GM20000 (cell line): ENCODE data around the gene TCFL5.

Experiments
- DNase-seq: peaks from one replicate; pipeline ENCODE4 v3.0.0; 2012; ENCODE audit warnings: low spot score
- TF ChIP-seq, protein P1 (sequence below): IDR thresholded peaks from 2 replicates; pipeline ENCODE4 v1.5.1; 2012; ENCODE audit warnings: mild to moderate bottlenecking, control low read depth; ENCODE audit errors: extremely low read depth, missing control alignments

Gene TCFL5

DNA sequence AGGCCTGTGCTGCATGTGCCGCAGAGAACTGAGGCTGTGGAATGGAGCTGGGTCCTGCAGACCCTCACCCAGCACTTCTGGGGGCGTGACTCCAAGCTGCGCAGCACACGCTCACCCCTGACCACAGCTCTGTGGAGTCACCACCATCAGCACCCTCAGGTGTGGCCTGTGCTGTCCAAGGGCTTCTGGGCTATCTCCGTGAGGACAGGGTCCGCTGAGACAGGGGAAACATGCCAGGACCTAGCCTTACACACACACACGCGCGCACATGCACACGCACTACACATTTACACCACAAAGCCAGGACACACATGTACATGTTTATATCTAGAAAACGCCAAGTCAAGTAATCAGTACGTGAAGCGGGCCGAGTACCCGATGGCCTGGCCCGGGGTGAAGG lies 26.8 kb upstream of the TCFL5 start:
- TF ChIP-seq, protein P1, sequence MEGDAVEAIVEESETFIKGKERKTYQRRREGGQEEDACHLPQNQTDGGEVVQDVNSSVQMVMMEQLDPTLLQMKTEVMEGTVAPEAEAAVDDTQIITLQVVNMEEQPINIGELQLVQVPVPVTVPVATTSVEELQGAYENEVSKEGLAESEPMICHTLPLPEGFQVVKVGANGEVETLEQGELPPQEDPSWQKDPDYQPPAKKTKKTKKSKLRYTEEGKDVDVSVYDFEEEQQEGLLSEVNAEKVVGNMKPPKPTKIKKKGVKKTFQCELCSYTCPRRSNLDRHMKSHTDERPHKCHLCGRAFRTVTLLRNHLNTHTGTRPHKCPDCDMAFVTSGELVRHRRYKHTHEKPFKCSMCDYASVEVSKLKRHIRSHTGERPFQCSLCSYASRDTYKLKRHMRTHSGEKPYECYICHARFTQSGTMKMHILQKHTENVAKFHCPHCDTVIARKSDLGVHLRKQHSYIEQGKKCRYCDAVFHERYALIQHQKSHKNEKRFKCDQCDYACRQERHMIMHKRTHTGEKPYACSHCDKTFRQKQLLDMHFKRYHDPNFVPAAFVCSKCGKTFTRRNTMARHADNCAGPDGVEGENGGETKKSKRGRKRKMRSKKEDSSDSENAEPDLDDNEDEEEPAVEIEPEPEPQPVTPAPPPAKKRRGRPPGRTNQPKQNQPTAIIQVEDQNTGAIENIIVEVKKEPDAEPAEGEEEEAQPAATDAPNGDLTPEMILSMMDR, result no peak
- DNase-seq, result no peak

DNA sequence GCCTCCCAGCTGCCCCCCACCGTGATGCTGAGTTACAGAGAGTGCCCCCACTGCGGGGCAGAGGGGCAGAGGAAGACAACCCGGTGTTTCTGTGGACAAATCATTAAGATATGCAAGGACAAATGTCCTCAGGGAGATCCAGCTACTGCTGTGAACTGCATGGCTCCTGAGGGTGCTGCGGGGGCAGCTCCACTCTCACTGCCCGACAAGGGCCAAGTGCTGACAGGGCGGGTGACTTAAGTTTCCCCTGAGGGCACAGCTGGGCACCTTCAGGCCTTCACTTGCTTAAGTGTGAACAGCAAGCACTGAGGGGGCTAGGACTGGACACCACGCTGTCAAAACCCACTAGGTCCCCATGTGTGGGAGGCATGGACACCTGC lies 26.2 kb upstream of the TCFL5 start:
- TF ChIP-seq, protein P1, result no peak
- no peak for DNase-seq

DNA sequence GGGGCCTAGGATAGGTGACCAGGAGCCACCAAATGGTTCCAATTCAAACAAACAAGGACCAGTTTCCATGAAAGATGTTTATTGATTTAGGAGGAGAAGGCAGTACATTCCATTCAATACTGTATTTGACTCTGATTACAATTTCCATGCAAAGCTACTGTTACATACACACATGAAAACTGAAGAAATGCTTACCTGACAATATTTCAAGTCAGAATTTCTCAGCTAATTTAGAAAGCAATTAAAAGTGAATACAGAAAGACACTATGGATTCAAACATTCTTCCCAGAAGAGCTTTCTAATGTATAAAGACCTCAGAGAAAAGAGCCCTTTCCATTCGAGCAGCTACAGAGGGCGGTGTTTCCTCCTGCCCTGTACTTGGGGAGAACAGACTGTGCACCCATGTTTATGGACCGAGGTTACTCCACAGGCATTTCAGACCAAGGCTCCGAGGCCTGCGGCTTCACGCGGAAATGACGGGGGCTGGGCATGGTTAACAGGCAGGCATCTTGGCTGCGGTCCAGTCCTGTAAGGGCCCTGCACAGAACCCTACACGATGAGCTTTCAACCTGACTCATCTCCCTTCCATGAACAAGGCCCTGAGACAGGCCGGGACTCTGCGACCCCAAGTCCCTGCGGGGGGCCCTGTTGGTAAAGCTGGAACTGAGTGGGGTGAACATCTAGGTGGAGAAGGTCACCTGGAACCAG lies 25.7 kb upstream of the TCFL5 start:
- TF ChIP-seq, protein P1, result no peak
- no peak for DNase-seq

DNA sequence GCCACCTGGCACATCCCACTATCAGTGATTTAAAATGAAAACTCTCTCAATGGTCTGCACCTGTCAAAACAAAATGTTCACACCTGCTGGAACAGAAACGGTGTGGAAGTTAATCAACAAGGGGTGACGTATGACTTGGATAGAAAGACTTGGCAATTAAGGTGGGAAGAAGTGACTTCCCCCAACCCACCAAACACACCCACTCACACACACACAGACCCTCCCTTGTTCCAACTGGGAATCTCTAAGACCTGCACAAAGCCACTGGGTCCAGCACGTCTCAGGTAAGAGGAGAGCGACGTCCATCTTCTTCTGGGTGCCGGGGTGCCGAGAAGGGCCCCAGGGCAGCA lies 25.1 kb upstream of the TCFL5 start:
- DNase-seq, result no peak
- TF ChIP-seq, protein P1, result no peak

DNA sequence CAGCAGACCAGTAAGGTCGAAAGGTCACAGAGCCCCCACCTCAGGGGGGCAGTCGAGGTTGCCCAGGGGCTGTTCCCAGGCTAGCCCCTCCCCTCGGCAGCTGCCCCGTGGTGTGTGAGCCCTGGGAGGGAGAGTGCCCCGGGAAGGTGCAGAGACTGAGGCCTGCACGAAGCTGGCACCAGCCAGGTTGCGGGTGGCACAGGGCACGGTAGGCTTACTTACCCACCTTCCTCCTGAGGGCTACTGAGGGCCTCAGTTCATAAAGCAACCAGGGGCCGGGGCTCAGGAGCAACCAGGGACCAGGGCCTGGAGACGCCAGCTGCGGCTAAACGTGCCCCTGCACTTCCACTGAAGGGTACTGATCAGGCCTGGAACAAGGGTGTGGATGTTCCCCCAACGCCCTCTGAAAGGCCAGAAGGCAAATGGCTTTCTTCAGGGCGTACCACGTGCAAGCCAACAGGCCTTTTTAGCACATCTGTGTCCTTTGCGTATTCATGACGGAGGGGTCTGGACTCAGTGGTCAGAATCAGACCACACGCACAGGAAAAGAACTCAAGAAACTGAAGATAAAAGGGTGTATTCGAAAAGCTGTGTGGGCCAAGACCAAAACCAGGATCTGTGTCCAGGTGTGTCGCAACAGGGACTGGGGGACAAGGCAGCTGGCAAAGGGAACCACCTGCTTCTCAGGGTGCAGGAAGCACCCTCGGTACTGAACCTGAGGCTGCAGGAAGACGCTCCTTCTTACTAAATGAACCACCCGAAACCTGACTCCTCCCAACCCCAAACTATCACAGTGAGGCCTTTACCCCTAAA lies 24.5 kb upstream of the TCFL5 start:
- TF ChIP-seq, protein P1, result no peak
- no peak for DNase-seq

DNA sequence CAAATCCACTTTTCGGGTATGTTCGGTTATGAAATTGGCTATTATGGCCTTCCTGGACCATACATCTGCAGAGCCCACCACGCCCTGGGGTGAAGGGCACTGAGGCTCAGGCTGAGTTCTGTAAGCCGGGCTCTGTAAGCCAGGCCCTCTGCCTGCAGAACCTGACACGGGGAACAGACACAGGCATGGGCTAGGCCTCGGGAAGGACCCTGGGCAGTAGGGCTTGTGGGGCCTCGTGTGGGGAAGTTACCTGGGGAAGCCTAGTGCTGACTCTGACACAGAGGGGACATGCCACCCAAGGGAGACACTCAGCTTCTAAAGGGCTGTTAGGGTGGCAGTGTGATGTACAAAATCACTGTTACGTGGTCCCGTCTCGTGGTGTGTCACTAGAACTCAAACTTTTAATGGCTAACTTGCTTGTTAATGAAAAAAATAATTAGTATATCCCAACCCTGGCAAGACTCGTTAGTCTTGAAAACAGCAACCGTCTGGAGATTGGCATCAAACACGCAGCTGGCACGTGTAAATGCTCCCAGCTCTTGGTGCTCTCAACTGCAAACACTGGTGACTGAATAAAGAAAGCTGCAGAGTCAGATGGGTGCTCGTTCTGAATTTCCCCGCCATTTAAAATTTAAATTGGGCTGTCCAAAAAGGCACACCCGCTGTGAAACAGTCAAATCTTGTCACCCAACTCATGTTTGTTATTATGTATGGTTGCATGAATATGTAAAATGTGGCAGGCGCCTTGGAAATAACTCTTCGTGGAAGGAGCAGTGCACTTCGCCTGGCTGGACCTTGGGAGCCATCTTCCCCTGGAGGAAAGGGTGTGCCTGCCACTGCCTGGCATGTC lies 23.6 kb upstream of the TCFL5 start:
- DNase-seq, result no peak
- TF ChIP-seq, protein P1, result no peak

DNA sequence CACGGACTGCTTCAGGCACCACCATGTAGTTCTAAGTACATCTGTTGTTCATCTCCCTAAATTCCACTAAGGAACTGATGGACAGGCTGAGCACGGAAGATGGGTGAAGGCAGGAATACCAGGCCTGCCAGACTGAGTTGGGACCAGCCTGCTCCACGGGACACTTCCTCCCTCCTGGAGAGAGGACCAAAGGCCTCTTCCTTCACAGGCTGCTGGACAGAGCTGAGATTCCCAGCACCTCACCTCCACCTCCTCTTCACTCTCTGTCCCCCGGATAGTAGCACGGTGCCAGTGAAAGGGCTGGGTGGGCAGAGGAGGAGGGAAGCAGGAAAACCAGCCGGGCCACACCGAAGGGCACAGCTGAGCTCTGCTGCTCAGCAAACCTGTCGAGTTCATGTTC lies 22.9 kb upstream of the TCFL5 start:
- TF ChIP-seq, protein P1, result no peak
- DNase-seq, result no peak
